NCI-H774 (cell line): ENCODE data around the gene FASTK.
"Not testable (repeated sequence)": the region's sequence is repeated elsewhere in the genome, so short reads cannot be mapped to it uniquely, and the experiment has no call there.

ENCODE experiments used
- DNase-seq: peaks from one replicate; lab custom pipeline; 2025; lab: John Stamatoyannopoulos, UW

The FASTK gene

DNA sequence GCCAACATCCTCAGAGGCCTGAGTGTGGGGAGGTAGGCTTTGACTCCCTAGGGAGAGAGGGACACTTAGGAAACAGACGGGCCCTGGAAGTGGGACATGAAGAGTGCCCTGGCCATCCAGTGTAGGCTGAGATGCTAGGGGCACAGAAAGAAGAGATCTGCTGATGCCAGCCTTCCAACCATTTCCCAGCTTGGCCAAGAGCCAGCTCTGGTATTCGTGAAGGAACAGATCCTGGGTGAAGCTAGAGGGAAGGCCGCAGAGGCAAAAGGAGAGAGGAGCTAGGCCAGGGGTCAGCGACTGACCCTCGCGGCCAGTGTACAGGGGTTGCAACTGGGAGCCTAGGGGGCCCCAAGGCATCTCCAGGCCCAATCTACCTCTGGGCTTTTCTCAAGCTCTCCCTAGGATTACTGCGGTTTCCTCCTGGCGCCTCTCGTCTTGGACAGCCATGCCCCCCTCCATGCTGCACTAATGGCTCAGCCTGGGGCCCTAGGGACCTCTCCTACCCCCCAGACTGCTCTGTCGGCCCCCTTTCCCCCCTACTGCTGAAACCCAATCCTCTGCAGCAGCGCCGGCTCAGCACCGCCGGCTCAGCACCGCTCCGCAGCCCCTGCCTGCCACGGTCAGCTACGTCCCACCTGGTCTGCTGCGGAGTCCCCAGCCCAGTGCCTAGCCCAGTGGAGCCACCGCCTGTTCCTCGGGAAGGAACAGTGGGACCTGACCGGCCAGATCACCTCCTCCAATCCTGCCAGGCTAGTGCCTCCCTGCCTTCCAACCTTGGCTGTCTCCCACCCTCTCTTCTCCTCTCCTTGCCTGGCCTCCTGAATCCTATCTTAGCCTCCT is 32.4 kb downstream of the FASTK start, which contains the start of gene ASIC3:
TSS of gene ASIC3 (plus strand) at position 556 of the 840 bp plus-strand sequence. CDS start 355 bp downstream, outside the sequence.
- no peak for DNase-seq

DNA sequence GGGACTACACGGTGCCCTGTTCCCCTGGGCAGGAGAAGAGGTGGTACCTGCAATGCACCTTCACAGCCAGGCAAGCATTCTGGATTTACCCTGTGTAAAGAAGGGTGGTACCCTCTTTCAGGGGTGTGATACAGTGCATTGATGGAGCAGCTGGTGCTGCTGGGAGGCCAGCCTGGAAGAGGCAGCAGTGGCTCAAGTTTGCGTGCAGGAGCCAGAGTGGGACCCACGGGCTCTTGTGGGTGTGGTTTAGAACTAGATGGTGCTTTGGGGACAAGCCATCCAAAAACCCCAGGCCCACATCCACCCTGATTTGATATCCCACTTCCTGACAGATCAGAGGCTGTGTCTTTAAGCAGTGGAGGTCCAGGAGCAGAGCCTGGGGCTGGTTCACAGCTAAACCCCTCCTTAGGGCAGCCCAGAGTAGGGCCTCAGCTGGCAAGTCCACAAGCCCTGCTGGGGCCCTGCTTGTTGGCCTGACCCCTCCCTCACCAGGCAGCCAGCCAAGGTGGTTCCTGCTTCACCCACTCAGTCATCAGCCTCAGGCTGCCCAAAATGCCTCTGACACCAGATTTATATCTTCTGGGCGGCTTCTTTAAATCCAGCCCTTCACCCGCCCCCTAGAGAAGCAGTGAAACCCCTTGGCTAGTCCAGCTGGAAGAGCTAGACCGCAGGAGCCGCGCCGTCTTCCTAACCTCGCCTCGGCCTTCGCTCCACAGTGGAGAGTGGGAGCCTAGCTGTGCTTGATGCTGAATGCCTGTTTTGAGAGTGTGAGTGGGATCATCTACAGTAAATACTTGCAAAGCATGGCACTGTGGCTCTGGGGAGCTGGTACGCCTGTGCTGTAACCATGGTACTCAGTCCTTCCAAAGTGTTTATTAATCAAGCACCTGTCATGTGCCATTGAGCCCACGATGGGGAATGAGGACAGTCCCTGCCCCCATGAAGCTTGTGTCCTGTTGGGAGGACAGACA is 33.7 kb downstream of the FASTK start:
- DNase-seq, result peak; percentile 44

DNA sequence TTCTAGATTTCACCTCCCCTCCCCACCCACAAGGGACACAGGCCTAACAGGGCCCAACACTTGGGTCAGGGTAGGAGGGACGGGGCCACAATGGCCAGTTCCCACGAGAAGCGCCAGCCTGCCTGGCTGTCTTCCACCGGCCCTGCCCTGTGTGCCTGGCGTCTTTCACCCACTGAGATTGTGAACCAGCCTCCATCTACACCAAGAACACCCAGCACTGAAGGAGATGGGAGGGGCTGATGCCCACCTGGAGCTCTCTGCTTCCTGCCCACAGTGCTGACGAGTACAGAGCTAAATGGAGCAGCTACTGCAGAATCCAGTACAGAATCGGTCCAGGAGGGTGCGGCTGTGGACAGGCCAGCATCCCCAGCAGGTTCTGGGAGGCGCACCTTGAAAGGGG is 34.6 kb downstream of the FASTK start:
- no peak for DNase-seq

DNA sequence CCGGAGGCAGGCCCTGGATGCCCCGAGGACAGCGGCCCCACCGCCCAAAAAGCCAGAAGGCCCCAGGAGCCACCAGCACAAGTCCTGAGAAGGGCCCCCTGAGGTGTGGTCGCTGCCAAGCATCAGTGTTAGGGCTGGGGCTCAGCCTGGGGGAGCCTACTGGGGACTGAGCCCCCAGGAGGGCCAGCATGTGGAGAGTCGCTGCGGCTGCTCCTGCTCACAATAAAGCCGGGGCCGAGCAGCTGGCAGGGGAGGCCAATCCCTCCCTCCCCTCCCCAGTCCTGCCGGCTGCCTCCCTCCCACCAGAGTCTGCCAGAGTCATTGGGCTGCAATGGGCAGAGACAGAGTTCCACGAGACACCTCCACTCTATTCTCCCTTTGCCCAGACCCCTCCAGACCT is 35.3 kb downstream of the FASTK start:
- DNase-seq, result no peak

DNA sequence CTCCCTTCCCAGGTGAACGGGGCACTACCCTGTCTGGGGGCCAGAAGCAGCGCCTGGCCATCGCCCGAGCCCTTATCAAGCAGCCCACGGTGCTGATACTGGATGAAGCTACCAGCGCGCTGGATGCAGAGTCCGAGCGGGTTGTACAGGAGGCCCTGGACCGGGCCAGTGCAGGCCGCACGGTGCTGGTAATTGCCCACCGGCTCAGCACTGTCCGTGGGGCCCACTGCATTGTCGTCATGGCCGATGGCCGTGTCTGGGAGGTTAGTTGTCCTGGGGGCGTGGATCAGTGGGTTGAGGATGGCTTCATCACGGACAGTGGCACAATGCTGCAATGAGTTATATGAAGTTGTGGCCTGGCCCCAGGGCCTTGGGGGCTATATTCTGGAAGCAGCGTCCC is 36.6 kb downstream of the FASTK start:
- no peak for DNase-seq

DNA sequence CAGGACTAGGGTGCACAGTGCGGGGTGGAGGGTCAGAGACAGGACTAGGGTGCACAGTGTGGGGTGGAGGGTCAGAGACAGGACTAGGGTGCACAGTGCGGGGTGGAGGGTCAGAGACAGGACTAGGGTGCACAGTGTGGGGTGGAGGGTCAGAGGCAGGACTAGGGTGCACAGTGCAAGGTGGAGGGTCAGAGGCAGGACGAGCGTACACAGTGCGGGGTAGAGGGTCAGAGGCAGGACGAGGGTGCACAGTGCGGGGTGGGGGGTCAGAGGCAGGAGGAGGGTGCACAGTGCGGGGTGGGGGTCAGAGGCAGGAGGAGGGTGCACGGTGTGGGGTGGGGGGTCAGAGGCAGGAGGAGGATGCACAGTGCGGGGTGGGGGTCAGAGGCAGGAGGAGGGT is 37.2 kb downstream of the FASTK start:
- DNase-seq, result not testable (repeated sequence)

DNA sequence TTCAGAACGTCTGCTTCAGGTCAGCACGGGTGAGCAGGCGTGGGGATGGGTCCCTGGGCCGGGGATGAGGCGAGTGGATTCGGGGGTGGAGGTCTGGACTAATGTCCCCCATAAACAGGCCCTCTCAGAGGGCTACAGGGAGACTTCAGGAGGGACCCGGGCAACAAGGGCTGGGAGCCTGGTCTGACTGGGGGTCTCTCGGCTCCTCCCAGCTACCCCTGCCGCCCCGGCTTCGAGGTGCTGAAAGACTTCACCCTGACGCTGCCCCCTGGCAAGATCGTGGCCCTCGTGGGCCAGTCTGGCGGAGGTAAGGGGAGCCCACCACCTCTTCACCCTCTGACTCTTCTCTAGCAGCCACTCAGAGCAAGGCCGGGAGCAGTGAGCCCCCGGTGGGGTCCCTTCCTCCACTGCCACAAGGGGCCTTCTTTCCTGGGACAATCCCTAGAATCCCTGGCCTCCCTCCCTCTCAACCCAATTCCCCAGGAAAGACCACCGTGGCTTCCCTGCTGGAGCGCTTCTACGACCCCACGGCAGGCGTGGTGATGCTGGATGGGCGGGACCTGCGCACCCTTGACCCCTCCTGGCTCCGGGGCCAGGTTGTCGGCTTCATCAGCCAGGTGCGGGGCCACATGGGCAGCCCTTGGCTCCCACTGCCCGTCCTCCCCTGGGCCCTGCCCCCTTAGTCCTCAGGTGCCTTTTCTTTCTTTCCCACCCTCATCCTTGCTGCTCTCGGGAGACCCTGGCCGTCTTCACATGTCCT is 39.8 kb downstream of the FASTK start:
- DNase-seq, result no peak

DNA sequence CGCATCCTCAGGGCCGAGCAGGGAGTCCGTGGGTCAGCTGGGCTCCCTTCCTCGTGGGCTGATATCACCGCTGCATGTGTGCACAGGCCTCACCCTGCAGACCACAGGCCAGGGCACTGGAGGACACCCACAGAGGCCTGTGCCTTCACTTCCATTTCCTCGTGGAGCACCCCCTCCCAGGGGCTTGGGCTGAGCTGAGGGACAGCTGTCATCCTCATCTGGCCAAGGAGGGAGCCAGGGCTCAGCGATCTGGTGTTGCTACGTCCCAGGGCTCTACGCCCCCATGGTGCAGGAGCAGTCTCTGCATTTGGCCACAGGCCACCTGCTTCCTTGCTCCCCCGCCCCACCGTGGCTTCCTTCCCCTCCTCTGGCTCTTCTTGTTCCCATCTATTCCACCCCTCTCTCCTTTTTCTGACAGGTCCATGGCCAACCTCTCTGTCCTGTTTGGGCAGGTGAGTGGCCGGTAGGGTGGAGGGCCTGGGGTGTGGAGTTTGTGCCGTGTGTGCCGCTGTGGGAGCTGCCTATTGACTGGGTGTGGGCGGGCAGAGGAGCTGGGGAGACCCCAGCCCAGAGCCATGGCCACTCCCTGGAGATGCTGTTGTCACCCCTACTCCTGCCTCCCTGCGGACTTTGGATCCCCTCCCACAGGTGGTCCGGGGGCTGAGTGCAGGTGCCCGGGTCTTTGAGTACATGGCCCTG is 40.6 kb downstream of the FASTK start:
- DNase-seq, result no peak

DNA sequence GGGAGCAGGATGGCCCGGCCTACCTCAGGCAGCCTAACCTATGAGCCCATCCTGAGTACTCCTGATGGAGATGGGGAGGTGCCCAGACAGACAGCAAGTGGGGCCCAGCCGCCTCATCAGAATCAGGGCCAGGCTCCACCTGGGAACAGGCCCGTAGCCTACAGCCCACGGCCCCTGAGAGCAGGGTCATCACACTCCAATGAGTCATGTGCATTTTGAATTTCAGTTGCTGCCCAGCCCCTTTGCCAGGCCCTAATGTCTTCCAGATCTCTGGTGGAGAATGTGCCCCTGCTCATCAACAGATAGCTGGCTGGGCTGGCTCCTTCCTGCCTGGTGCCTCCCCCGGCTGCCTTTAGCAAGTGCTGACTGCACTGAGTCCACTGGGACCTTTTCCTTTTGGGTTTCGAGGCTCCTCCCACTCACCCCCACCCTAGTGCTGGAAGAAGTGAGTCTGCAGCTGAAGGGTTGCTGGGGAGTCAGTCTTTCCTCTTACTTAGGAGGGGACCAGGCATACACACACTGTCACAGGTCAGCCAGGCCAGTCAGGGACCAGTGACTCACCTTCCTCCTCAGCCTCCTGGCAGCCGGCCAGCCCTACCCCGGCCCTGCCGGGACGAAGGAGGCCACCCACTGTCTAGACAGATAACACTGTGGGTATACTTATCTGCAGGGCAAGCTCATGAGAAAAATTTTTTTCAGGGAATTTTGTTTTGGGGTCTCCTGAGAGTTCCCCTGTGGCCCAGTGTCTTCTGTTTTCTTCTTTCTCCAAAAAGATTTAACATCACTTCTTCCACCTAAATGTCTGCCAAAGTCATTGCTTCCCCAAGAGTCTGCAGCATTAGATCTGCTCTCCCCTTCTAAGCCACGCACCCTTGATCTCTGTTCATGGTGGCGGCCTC is 41.4 kb downstream of the FASTK start:
- DNase-seq, result no peak

DNA sequence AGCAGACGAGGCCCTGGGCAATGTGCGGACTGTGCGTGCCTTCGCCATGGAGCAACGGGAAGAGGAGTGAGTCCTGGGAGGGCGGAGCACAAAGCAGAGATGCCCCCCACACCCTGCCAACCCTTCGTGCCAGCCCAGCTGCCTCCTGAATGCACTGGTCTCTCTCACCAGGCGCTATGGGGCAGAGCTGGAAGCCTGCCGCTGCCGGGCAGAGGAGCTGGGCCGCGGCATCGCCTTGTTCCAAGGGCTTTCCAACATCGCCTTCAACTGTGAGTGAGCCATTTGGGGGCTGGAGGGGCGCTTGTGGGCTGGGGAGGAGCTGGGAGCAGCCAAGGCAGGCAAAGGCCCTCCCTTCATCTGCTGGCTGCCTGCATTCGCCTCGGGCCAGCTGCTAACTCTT is 44.7 kb downstream of the FASTK start:
- no peak for DNase-seq

DNA sequence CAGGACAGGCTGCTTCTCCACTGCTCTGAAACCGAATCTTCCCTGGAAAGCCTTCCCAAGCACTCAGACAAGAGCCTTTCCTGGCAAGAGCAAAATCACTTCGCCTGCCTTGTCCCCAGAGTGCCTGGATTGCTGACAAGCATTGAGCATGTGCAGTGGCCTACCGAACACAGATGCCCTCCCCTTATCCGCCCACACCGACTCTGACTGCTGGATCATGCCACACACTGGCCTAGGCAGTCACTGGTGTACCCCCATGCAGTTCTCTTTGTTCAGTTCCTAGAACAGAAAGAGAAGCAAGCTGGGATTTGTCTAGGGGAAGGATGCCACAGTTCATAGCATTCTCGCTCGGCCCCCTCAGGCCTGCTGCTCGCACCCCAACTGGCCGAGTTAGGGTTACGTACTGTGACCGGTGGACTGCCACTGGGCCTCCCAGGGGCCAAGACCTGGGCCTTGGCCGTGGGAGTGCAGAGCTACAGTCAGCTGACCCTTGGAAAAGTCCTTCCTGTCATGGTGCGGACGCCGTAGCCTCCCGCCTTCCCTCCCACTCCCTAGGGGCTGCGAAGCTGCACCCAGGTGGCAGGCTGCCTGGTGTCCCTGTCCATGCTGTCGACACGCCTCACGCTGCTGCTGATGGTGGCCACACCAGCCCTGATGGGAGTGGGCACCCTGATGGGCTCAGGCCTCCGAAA is 45.4 kb downstream of the FASTK start:
- DNase-seq, result no peak

DNA sequence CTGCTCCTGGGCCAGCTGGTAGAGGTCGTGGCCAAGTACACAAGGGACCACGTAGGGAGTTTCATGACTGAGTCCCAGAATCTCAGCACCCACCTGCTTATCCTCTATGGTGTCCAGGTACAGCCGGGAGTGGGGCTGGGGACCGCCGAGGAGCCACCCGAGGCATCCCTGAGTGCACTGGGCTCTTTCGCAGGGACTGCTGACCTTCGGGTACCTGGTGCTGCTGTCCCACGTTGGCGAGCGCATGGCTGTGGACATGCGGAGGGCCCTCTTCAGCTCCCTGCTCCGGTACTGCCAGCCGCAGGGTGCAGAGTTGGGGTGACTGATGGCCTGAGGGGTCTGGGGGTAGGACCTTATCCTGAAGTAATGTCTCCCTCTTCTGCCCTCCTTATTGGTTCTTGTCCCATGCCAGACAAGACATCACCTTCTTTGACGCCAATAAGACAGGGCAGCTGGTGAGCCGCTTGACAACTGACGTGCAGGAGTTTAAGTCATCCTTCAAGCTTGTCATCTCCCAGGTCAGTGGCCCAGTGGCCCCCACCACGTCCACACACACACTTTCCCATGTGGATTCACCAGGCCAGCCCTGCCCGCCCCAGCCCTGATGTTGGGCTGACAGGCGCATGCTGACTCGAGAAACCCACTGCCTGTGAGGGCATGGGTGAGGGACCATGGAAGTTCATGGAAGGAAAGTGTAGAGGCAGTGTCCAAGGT is 46.1 kb downstream of the FASTK start:
- DNase-seq, result no peak

DNA sequence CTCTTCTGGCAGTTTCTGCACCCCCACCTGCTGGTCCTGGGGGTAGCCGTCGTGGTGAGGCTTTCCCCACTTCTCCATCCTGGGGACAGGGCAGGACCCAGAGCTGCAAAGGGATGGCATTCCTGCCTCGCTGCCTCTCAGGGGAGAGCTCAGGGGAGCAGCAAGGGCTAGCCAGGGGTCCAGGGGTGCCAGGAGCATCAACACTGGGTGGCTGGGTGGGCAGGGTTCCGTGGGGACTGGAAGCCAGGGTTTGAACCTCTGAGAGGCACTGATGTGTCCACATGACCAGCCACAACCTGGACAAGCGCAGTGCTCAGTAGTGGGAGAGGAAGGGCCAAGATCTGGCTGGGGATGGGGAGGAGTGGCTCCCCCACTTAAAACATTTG is 46.8 kb downstream of the FASTK start:
- DNase-seq, result no peak

DNA sequence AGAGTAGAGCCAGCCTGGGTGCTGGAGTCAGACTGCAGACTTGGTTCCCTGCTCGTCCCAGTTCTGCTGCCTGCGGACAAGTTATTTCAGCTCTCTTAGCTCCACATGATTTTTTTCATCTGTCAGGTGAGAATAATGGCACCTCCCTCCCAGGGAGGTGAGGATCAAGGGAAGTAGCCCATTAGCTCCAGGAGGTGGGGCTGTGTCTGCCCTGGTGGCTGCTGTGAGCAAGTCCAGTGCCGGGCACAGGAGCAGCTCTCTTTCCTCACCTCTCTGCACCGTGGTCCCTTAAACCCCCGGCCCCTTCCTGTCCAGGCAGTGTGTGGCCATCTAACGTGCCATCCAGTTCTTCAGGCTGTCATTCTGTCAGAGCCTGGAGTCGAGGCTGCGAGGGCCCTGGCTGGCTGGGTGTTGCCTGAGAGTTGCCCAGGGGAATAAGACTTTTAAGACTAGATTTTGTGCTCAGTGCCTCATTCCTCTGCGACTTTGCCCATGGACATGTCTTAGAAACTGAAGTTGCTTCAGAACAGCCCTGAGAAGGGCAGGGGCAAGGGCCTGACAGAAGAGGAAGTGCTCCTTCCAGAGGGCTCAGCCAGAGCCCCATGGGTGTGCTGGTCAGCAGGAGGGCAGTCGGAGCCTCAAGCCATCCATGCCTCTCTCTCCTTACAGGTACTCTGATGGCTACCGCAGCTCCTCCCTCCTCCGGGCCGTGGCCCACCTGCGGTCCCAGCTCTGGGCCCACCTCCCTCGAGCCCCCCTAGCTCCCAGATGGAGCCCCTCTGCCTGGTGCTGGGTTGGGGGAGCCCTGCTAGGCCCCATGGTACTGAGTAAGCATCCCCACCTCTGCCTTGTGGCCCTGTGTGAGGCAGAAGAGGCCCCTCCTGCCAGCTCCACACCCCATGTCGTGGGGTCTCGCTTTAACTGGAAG is 47.4 kb downstream of the FASTK start:
- DNase-seq, result no peak

DNA sequence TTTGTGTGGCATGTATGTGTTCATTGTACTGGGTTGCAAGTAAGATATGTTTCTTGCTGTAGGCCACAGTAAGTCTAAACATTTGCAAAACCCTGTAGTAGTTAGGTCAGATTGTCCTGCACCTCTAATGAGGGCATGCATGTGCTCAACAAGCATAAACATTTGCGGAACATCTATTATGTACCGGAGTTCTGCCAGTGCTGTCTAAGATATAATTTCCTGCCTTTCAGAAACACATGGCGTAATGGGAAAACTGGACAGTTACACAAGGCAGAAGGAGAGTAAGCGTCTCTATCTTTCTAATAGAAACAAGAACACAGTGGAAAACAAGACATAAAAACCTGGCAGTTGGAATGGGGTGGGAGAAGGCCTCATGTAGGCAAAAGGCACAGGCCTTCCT is 49.6 kb downstream of the FASTK start:
- DNase-seq, result no peak

DNA sequence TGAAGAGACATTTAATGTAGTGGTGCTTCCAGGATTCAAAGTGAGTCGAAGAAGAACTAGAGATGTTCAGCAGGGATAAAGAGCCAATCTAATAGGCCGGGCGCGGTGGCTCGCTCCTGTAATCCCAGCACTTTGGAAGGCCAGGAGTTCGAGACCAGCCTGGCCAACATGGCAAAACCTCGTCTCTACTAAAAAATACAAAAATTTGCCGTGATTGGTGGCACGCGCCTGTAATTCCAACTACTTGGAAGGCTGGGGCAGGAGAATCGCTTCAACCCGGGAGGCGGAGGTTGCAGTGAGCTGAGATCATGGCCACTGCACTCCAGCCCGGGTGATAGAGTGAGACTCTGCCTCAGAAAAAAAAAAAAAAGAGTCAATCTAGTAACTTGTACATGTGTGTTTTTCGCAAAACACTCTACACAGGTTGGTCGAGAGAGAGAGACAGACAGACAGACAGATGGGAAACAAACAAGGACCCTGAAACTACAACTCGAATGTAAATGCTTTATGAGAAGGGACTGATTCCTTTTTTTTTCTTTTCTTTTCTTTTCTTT is 51.6 kb downstream of the FASTK start:
- DNase-seq, result no peak

DNA sequence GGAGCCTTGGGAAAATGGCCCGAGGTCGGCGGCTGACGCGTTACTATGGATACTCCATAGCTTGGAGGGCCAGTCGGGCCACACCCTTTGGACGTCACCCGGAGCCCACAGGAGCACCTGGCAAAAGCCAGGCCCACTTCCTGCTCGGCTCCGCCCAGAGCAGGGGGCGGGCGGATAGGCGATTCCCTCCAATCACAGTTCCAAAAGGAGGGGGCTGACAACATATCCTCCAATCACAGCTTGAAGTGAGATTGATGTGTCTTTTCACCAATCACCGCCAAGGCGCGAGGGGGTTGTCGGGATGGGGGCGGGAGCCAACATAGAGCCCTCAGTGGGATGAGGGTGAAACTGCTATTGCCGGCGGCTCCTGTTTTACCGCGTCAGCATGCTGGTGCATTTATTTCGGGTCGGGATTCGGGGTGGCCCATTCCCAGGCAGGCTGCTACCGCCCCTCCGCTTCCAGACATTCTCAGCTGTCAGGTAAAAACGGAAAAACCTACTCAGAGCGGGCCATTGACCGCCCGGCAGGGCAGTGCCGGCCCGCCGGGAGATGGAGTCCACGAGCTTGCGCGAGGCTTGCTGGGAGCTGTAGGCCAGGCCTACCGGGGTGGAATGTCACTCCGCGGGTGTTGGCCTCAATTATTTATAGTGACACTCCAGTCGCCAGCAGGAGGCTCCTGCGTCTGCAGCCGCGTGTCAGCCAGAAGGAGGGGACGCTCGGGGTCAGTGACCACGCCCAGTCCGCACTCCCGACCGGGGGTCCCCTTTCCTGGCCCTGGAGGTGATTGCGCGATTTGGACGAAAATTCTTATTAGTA is 52.3 kb downstream of the FASTK start, which contains the start of gene ABCB8:
TSS of gene ABCB8 (plus strand) at position 320 of the 817 bp plus-strand sequence. CDS start at position 386, 66 bp downstream.
- peak; percentile 98 for DNase-seq
